Psoas muscle (tissue), 8 donors: ENCODE results near the gene NME1. TPM values are rescaled to one million over a fixed set of nuclear protein-coding genes. Genes with fewer than 3 reads are reported as not detected.
A peak's percentile ranks its signal among the peaks of the same experiment; 100 is the strongest.

Source experiments
- ATAC-seq, 4 donors: fragments of 200-7000 bp; cut with Tn5 transposase; one replicate each; pipeline ENCODE4 v1.9.1; 2020; ENCODE audit warnings: moderate library complexity in 3 of 4, mild to moderate bottlenecking in 2 of 4
- DNase-seq, 2 donors: peaks; one replicate each; pipeline ENCODE4 v3.0.0-alpha.2; 2020
- H3K27ac ChIP-seq: fragments of 200-600 bp; one replicate; pipeline ENCODE4 v1.8.0; 2022
- H3K27me3 ChIP-seq, 3 donors: fragments of 200-600 bp in 1 of 3; one replicate each; pipeline versions ENCODE4 v1.6.1 to v1.8.0; 2013 to 2022; ENCODE audit warnings: low read length in 2 of 3, mild to moderate bottlenecking in 2 of 3, moderate library complexity in 1 of 3; ENCODE audit not compliant: insufficient read depth in 3 of 3
- H3K36me3 ChIP-seq, 2 donors: fragments of 200-600 bp in 1 of 2; one replicate each; pipeline versions ENCODE4 v1.6.1 to v1.8.0; 2013 to 2022; ENCODE audit warnings: low read depth in 1 of 2, mild to moderate bottlenecking in 1 of 2, moderate library complexity in 1 of 2; ENCODE audit not compliant: insufficient read depth in 1 of 2
- H3K4me1 ChIP-seq: fragments of 200-600 bp; one replicate; pipeline ENCODE4 v1.8.0; 2022
- H3K4me3 ChIP-seq: fragments of 200-600 bp; one replicate; pipeline ENCODE4 v1.8.0; 2022; ENCODE audit warnings: mild to moderate bottlenecking
- H3K9me3 ChIP-seq: fragments of 200-600 bp; one replicate; pipeline ENCODE4 v1.8.0; 2022
- WGBS, 3 donors: extraction: QIAGEN DNeasy Blood & Tissue Kit; methylation state at CpG; one replicate each; pipeline versions ENCODE4 v1.1.6 to v1.1.7; 2013; 5-methylcytosine and 5-hydroxymethylcytosine counted together
- intact Hi-C, 2 donors: fragments of 100-400 bp; cut with DNase I; formaldehyde crosslinking; loops; one replicate each; pipeline versions ENCODE4 v1.11.0 to v1.14.2; 2022
- polyA plus RNA-seq, 3 donors: library from polyadenylated mRNA; stranded (reverse); fragments of 200-250 nt; gene quantifications; one replicate each; pipeline ENCODE4 v1.2.3, GENCODE V29; 2013
- total RNA-seq, 4 donors: library from RNA; stranded (reverse); fragmentation: NEBNext Ultra II Directional in 2 of 4; extraction: Animal tissue kit (Norgen Biotek cat#: 25700) in 2 of 4; gene quantifications; one replicate each; pipeline versions ENCODE4 v1.2.1 to v1.2.4, GENCODE V29; 2021 to 2023
- TF ChIP-seq, protein P1 (sequence below): fragments of 200-600 bp; IDR thresholded peaks from one replicate; pipeline ENCODE4 v1.8.0; 2022; ENCODE audit warnings: antibody characterized with exemption
- donor health status: healthy with polysubstance abuse.
- donor health status: DM: no; HTN: no; CAD: no; lungs with moderate emphysema.
- donor health status: Bipolar disorder and iron deficiency.
- donor health status: healthy.
- donor health status: DM: yes; HTN: yes; CAD: no.
- donor health status: DM: no; HTN: no; CAD: no.
- donor health status: DM: no; HTN: no; CAD: no.
- donor health status: DM: yes; HTN: yes; CAD: no.

NME1 gene
- total and polyA plus RNA-seq, 7 donors = 29.3 to 328 (median 55.8) TPM

DNA sequence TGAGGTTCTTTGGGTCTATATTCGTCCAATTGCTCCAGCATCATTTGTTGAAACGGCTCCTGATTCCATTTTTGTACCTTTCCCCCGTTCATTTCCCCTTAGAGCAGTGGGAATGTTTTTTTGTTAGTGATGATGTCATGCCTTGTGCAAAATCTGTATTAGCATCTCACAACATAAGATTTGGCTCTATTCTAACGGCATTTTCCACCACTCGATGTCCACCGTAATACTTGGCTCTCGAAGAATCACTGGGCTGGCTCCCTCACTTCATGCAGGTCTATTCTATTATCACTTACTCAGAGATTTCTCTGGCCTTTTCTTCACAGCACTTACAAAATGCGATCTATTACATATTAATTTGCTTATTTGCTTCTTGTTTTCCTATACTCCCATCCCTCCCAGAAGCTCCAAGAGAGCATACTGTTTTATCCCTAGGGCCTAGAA is 571 bp upstream of the NME1 start:
- H3K27me3 ChIP-seq = no peaks in the 10 kb centered on the region
- DNase-seq = no peak
- peak overlapping the region; percentile 83 for H3K27ac ChIP-seq
- peaks cover 7% of the 10 kb centered on the region for H3K4me1 ChIP-seq
- WGBS, 3 donors = 2 to 5% (median 4%) methylated on average over 8 of the region's 8 CpGs
- peak; percentile 25 to 46 (median 29) for ATAC-seq
- H3K36me3 ChIP-seq = peaks cover 7 to 25% of the 10 kb centered on the region in 2 donors
- intact Hi-C loops = loop anchor here (1.0 to 10.0 kb wide), 6 partner anchors 14 to 288 kb away; partner anchors contain the start of genes NME2 (in 1 of the 2), SPAG9 (in 1 of the 2) and TOB1 (in 1 of the 2)
- no peaks in the 10 kb centered on the region for H3K9me3 ChIP-seq
- H3K4me3 ChIP-seq = peak overlapping the region; percentile 88
- TF ChIP-seq, protein P1, sequence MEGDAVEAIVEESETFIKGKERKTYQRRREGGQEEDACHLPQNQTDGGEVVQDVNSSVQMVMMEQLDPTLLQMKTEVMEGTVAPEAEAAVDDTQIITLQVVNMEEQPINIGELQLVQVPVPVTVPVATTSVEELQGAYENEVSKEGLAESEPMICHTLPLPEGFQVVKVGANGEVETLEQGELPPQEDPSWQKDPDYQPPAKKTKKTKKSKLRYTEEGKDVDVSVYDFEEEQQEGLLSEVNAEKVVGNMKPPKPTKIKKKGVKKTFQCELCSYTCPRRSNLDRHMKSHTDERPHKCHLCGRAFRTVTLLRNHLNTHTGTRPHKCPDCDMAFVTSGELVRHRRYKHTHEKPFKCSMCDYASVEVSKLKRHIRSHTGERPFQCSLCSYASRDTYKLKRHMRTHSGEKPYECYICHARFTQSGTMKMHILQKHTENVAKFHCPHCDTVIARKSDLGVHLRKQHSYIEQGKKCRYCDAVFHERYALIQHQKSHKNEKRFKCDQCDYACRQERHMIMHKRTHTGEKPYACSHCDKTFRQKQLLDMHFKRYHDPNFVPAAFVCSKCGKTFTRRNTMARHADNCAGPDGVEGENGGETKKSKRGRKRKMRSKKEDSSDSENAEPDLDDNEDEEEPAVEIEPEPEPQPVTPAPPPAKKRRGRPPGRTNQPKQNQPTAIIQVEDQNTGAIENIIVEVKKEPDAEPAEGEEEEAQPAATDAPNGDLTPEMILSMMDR = no peak

GRCh38 chr17:51154176-51154575 is 817 bp downstream of the NME1 start:
- intact Hi-C loops = loop anchor here (5.0 to 10.0 kb wide), 2 partner anchors 152 to 289 kb away; partner anchors contain the start of gene TOB1 (in 1 of the 2)
- H3K4me3 ChIP-seq = peak overlapping the region; percentile 88
- WGBS, 3 donors = 12 to 17% (median 13%) methylated on average over 6 of the region's 6 CpGs
- no peaks in the 10 kb centered on the region for H3K27me3 ChIP-seq
- H3K9me3 ChIP-seq = no peaks in the 10 kb centered on the region
- TF ChIP-seq, protein P1 = no peak
- peak overlapping the region; percentile 83 for H3K27ac ChIP-seq
- DNase-seq (no peak), ATAC-seq (peak in 2 of 4 donors; percentile 0 to 3)
- peaks cover 9 to 39% of the 10 kb centered on the region in 2 donors for H3K36me3 ChIP-seq
- peaks cover 5% of the 10 kb centered on the region for H3K4me1 ChIP-seq

DNA sequence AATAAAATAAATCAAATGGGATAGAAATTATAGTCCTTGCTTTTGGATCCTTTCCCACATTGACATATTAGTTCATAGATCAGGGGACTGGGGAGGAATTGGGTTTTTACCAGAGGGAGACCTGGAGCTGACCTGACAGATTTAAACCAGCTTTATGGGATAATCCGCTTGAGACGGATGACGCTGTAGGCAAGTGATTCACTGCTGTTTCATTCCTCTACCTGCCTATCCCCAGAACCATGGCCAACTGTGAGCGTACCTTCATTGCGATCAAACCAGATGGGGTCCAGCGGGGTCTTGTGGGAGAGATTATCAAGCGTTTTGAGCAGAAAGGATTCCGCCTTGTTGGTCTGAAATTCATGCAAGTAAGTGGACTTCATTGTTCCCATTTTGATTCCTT is 2.1 kb downstream of the NME1 start:
- Histone ChIP-seq H3K36me3 (peaks cover 12 to 51% of the 10 kb centered on the region in 2 donors), H3K9me3 (no peaks in the 10 kb centered on the region), H3K27ac (no peak overlapping the region), H3K4me1 (peaks cover 5% of the 10 kb centered on the region), H3K4me3 (no peak overlapping the region), H3K27me3 (no peaks in the 10 kb centered on the region)
- DNase-seq (no peak), ATAC-seq (no peak)
- 91 to 96% (median 93%) methylated on average over 8 of the region's 8 CpGs for WGBS, 3 donors
- intact Hi-C loops = loop anchor here in 1 of 2 donors (10.0 kb wide), 1 partner anchor 291 kb away; the partner anchor contains the start of gene TOB1
- TF ChIP-seq, protein P1 = no peak

DNA sequence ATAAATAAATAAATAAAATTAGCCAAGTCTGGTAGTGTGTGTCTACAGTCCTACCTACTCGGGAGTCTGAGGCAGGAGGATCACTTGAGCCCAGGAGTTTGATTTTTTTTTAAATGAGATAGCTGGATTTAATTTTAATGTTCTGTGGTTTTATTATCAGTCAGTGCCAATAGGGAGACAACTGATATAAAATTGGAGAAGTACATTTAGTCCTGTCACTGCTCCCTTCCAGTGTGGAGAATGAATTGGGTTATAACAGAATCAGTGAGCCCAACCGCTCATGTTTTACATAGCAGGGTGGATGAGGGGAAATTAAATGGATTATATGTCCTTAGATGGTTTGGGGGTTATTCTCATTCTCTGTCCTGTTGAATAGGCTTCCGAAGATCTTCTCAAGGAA is 6.2 kb downstream of the NME1 start:
- Histone ChIP-seq H3K4me1 (peaks cover 3% of the 10 kb centered on the region), H3K27ac (no peak overlapping the region), H3K27me3 (no peaks in the 10 kb centered on the region), H3K4me3 (no peak overlapping the region), H3K36me3 (peaks cover 24 to 81% of the 10 kb centered on the region in 2 donors), H3K9me3 (no peaks in the 10 kb centered on the region)
- TF ChIP-seq, protein P1 = no peak
- no peak for DNase-seq
- WGBS, 3 donors = 95 to 98% (median 97%) methylated on average over 3 of the region's 3 CpGs
- intact Hi-C loops = loop anchor here in 1 of 2 donors (10.0 kb wide), 1 partner anchor 295 kb away; the partner anchor contains the start of gene TOB1
- ATAC-seq = no peak

GRCh38 chr17:51161541-51161940 is 8.2 kb downstream of the NME1 start:
- TF ChIP-seq, protein P1 = no peak
- Histone ChIP-seq H3K9me3 (no peaks in the 10 kb centered on the region), H3K27me3 (no peaks in the 10 kb centered on the region), H3K27ac (no peak overlapping the region), H3K4me1 (peaks cover 7% of the 10 kb centered on the region), H3K36me3 (peaks cover 24 to 68% of the 10 kb centered on the region in 2 donors), H3K4me3 (no peak overlapping the region)
- DNase-seq = no peak
- intact Hi-C loops = no loop called here
- 58 to 86% (median 85%) methylated on average over 3 of the region's 3 CpGs for WGBS, 3 donors
- ATAC-seq = no peak
